K562 (cell line): ENCODE data around the gene SLC26A2. TPM values are rescaled to one million over a fixed set of nuclear protein-coding genes. Genes with fewer than 3 reads are reported as not detected.

Source experiments
- ATAC-seq: fragments of 200-7000 bp; cut with Tn5 transposase; 3 replicates; pipeline ENCODE4 v1.9.1; 2020; ENCODE audit warnings: moderate library complexity
- BruUV-seq: library from RNA; stranded (reverse); fragments of 400-500 nt; replicated peaks from 2 replicates; lab custom pipeline; 2021; lab: Mats Ljungman, UMichigan
- CTCF ChIA-PET: fragments of 300-600 bp; formaldehyde crosslinking; extraction: SDS; loops from one replicate; lab custom pipeline; 2021; ENCODE audit warnings: low intra/inter-chr PET ratio; lab: Yijun Ruan, JAX
- POLR2A ChIA-PET: fragments of 300-600, 350-650 bp; sonication (Branson Sonifier 250); formaldehyde crosslinking; extraction: SDS; loops from one replicate; lab custom pipeline; 2021; ENCODE audit warnings: antibody characterized with exemption, inconsistent platforms; lab: Yijun Ruan, JAX
- DNase-seq, 4 experiments: peaks; one replicate each; pipeline versions ENCODE4 v3.0.0 to v3.0.0-alpha.2; 2011 to 2018; ENCODE audit warnings: low spot score in 3 of 4, mixed read lengths in 3 of 4; ENCODE audit errors: extremely low read depth in 1 of 4
- FAIRE-seq: peaks from 2 replicates; lab custom pipeline; 2011; peaks lifted over from hg19 to GRCh38; lab: Jason Lieb, UNC
- H2AFZ ChIP-seq: 2 replicates; pipeline ENCODE4 v1.6.0; 2011; ENCODE audit warnings: low read depth, low read length, control low read depth, inconsistent platforms
- H3K27ac ChIP-seq: fragments of 200-600 bp; 3 replicates; pipeline ENCODE4 v1.8.0; 2011; ENCODE audit warnings: low read depth, mild to moderate bottlenecking, control low read depth, inconsistent platforms, low read length, moderate library complexity, mixed read lengths; ENCODE audit errors: extremely low read depth
- H3K27me3 ChIP-seq, 2 experiments: fragments of 300-600 bp in 1 of 2; 2 replicates in 1 of 2; 3 replicates in 1 of 2; pipeline versions ENCODE4 v1.6.0 to v1.8.0; 2011; ENCODE audit warnings: inconsistent platforms in 2 of 2, low read length in 2 of 2, mild to moderate bottlenecking in 1 of 2, mixed read lengths in 1 of 2, moderate library complexity in 1 of 2; ENCODE audit not compliant: control insufficient read depth in 2 of 2, insufficient read depth in 2 of 2
- H3K36me3 ChIP-seq: fragments of 300-600 bp; 3 replicates; pipeline ENCODE4 v1.8.0; 2011; ENCODE audit warnings: mild to moderate bottlenecking, low read length, inconsistent platforms; ENCODE audit not compliant: control insufficient read depth, insufficient read depth
- H3K4me1 ChIP-seq, 2 experiments: fragments of 200-600 bp in 1 of 2; replicated peaks in 1 of 2; 2 replicates in 1 of 2; 3 replicates in 1 of 2; pipeline versions ENCODE4 v1.5.1 to v1.8.0; 2011; ENCODE audit warnings: inconsistent platforms in 2 of 2, low read length in 2 of 2, mild to moderate bottlenecking in 1 of 2, mixed read lengths in 1 of 2, moderate library complexity in 1 of 2; ENCODE audit not compliant: control insufficient read depth in 2 of 2, insufficient read depth in 2 of 2
- H3K4me2 ChIP-seq: 2 replicates; pipeline ENCODE4 v1.6.1; 2011; ENCODE audit warnings: low read length, control low read depth, inconsistent platforms, mixed read lengths; ENCODE audit not compliant: insufficient read depth
- H3K4me3 ChIP-seq: fragments of 200-600 bp; sonication (generic), shearing (Covaris generic); 2 replicates; pipeline ENCODE4 v1.5.1; 2016; ENCODE audit warnings: control low read depth, inconsistent platforms
- H3K79me2 ChIP-seq: fragments of 200-600 bp; 3 replicates; pipeline ENCODE4 v1.8.0; 2011; ENCODE audit warnings: low read length, inconsistent platforms; ENCODE audit not compliant: control insufficient read depth, insufficient read depth
- H3K9ac ChIP-seq, 2 experiments: 2 replicates each; pipeline versions ENCODE4 v1.6.0 to v1.6.1; 2011; ENCODE audit warnings: low read depth in 2 of 2, low read length in 2 of 2, control low read depth in 1 of 2, inconsistent platforms in 1 of 2, mild to moderate bottlenecking in 1 of 2, mixed read lengths in 1 of 2; ENCODE audit not compliant: insufficient read depth in 1 of 2
- H3K9me1 ChIP-seq: one replicate; pipeline ENCODE4 v1.6.0; 2011; ENCODE audit warnings: inconsistent platforms, mild to moderate bottlenecking, low read length, moderate library complexity; ENCODE audit not compliant: control insufficient read depth, insufficient read depth
- H3K9me3 ChIP-seq: replicated peaks from 2 replicates; pipeline ENCODE4 v1.5.1; 2011; ENCODE audit warnings: low read depth, low read length, inconsistent platforms; ENCODE audit not compliant: control insufficient read depth, insufficient read depth
- H4K20me1 ChIP-seq: replicated peaks from 2 replicates; pipeline ENCODE4 v1.6.1; 2011; ENCODE audit warnings: low read length, inconsistent platforms, mixed read lengths; ENCODE audit not compliant: control insufficient read depth, insufficient read depth
- CEBPB ChIP-seq: fragments of 450-650 bp; IDR thresholded peaks from 2 replicates; pipeline ENCODE4 v1.6.1; 2016; ENCODE audit warnings: missing genetic modification characterization, missing compliant biosample characterization
- CEBPG ChIP-seq, 3 experiments: fragments of 200-800 bp in 1 of 3; sonication (Bioruptor generic) in 1 of 3; sonication (generic) in 1 of 3; formaldehyde crosslinking in 1 of 3; IDR thresholded peaks in 2 of 3; conservative IDR thresholded peaks in 1 of 3; 2 replicates each; pipeline versions ENCODE4 v1.6.1 to v1.8.0; 2016 to 2022; ENCODE audit warnings: missing compliant biosample characterization in 2 of 3, missing genetic modification characterization in 2 of 3, mild to moderate bottlenecking in 1 of 3, missing genetic modification reagents in 1 of 3
- CSDE1 ChIP-seq, 2 experiments: fragments of 450-650 bp; IDR thresholded peaks; 2 replicates each; pipeline ENCODE4 v1.6.1; 2016; ENCODE audit warnings: mild to moderate bottlenecking in 1 of 2
- CXXC5 ChIP-seq: fragments of 250-450 bp; sonication (Bioruptor Pico); IDR thresholded peaks from 2 replicates; pipeline ENCODE4 v1.8.0; 2022; ENCODE audit warnings: inconsistent platforms, mild to moderate bottlenecking, moderate library complexity
- WGBS: fragments of 100-300 bp; shearing (Covaris generic); methylation state at CpG from one replicate; pipeline ENCODE4 v1.1.6; 2016; ENCODE audit warnings: low coverage, mixed read lengths; ENCODE audit not compliant: insufficient coverage; ENCODE audit errors: missing lambda C conversion rate; 5-methylcytosine and 5-hydroxymethylcytosine counted together
- in situ Hi-C: fragments of 300-500 bp; cut with MboI; formaldehyde crosslinking; loops from 4 replicates; pipeline ENCODE4 v1.15.0; 2018; ENCODE audit warnings: inconsistent platforms, mixed read lengths
- intact Hi-C: fragments of 100-400 bp; cut with micrococcal nuclease; formaldehyde crosslinking; loops from 2 replicates; pipeline ENCODE4 v1.14.2; 2022
- polyA plus RNA-seq, 8 experiments: library from polyadenylated mRNA; depleted of rRNA in 4 of 8; stranded (reverse) in 5 of 8; unstranded in 3 of 8; fragments of >200 nt; fragmentation: Nextera tagmentation in 2 of 8; fragmentation: Illumina TruSeq in 1 of 8; extraction: Ambion mirVana in 2 of 8; extraction: Trizol in 1 of 8; gene quantifications; 2 replicates each; pipeline versions ENCODE4 v1.2.1 to v1.2.3, GENCODE V29; 2011 to 2014; ENCODE audit warnings: inconsistent platforms in 1 of 8, missing spikeins in 1 of 8
- total RNA-seq, 7 experiments: library from RNA; depleted of rRNA in 6 of 7; stranded (reverse); fragments of >200 nt in 6 of 7; fragmentation: Illumina TruSeq in 2 of 7; extraction: Trizol in 2 of 7; gene quantifications; 2 replicates each; pipeline versions ENCODE4 v1.2.1 to v1.2.3, GENCODE V29; 2011 to 2021; ENCODE audit warnings: low replicate concordance in 1 of 7

Gene SLC26A2
- total and polyA plus RNA-seq, 9 of the 15 experiments (the other 6 are each of a cell fraction or from before 2014, with no cell fraction given): 1.1 to 6.3 (median 3.6) TPM

GRCh38 chr5:149940941-149941644 is 19.5 kb upstream of the SLC26A2 start:
- FAIRE-seq: no peak
- Histone ChIP-seq H3K4me3 (no peak overlapping the region), H3K79me2 (no peaks in the 10 kb centered on the region), H3K4me1 (peaks cover 29 to 59% of the 10 kb centered on the region in 2 experiments), H2AFZ (peak overlapping the region; percentile 69), H3K36me3 (no peaks in the 10 kb centered on the region; the same call in 1 of the 3 replicates), H3K9ac (peak overlapping the region; percentile 23 to 27; a peak in 2 of 4 replicates), H4K20me1 (no peaks in the 10 kb centered on the region), H3K9me1 (no peaks in the 10 kb centered on the region), H3K9me3 (no peaks in the 10 kb centered on the region), H3K27ac (peak overlapping the region; percentile 88; the same call in 2 of the 3 replicates), H3K27me3 (no peaks in the 10 kb centered on the region), H3K4me2 (no peak overlapping the region)
- WGBS: 84% methylated on average over 5 of the region's 5 CpGs
- TF ChIP-seq CEBPB (peak; percentile 24; the same call in 1 of the 2 replicates), CSDE1 (IDR thresholded peaks at IDR 0.05) (no peak), CXXC5 (0 out of 2 replicates have a peak, but pooled peaks have one; percentile 19), CEBPG (CRISPR knock-in tag; IDR thresholded peaks at IDR 0.05) (no peak), CEBPG (tag; conservative IDR thresholded peaks at IDR 0.05 in 1 of 2, IDR thresholded peaks at IDR 0.05 in 1 of 2) (0 out of 4 replicates have a peak, but pooled peaks have one; percentile 25 to 34)
- peak; percentile 6; the same call in 2 of the 3 replicates for ATAC-seq
- ChIA-PET POLR2A (interaction anchor here (0.5 to 3.0 kb wide), 5 partner anchors 10 to 116 kb away, joined by 3 to 12 read pairs (median 4); partner anchors contain the start of gene SLC26A2), CTCF (interaction anchor here (0.6 kb wide), 1 partner anchor 1313 kb away, joined by 3 read pairs; no protein-coding TSS in a partner anchor)
- in situ Hi-C loops (no loop called here), intact Hi-C loops (loop anchor here (1.0 kb wide), 1 partner anchor 10 kb away; no protein-coding TSS in a partner anchor)
- DNase-seq: no peak
- BruUV-seq: no TSS peak
